ENCODE results near the gene TMEM119. TPM values are rescaled to one million over a fixed set of nuclear protein-coding genes. Genes with fewer than 3 reads are reported as not detected.

Gene TMEM119
- total RNA-seq, 1 donor from 2014 or later = 251 TPM

GRCh38 chr12:108583991-108584390 lies 13.9 kb downstream of the TMEM119 start:
- no peak for TF ChIP-seq CTCF (IDR thresholded peaks at IDR 0.05)
- Histone ChIP-seq H3K4me1 (no peaks in the 10 kb centered on the region), H3K27ac (no peak overlapping the region), H3K27me3 (no peaks in the 10 kb centered on the region), H3K9me3 (no peaks in the 10 kb centered on the region), H3K36me3 (no peaks in the 10 kb centered on the region), H3K4me3 (no peak overlapping the region)
- no peak for DNase-seq (ENCODE audit: low spot score in 2 of 2)
- intact Hi-C loops (cut with DNase I) = no loop called here

GRCh38 chr12:108582978-108583770 lies 14.7 kb downstream of the TMEM119 start:
- Histone ChIP-seq H3K36me3 (no peaks in the 10 kb centered on the region), H3K27ac (no peak overlapping the region), H3K4me1 (no peaks in the 10 kb centered on the region), H3K27me3 (no peaks in the 10 kb centered on the region), H3K9me3 (no peaks in the 10 kb centered on the region), H3K4me3 (no peak overlapping the region)
- intact Hi-C loops (cut with DNase I) = no loop called here
- no peak for DNase-seq (ENCODE audit: low spot score in 2 of 2)
- no peak for TF ChIP-seq CTCF (IDR thresholded peaks at IDR 0.05)

GRCh38 chr12:108582509-108582908 lies 15.4 kb downstream of the TMEM119 start:
- no peaks in the 10 kb centered on the region for H3K27me3 ChIP-seq
- no peaks in the 10 kb centered on the region for H3K4me1 ChIP-seq
- intact Hi-C loops (cut with DNase I) = no loop called here
- TF ChIP-seq CTCF (IDR thresholded peaks at IDR 0.05) = no peak
- no peaks in the 10 kb centered on the region for H3K9me3 ChIP-seq
- no peak overlapping the region for H3K27ac ChIP-seq
- H3K36me3 ChIP-seq = no peaks in the 10 kb centered on the region
- no peak for DNase-seq (ENCODE audit: low spot score in 2 of 2)
- H3K4me3 ChIP-seq = no peak overlapping the region

- Histone ChIP-seq H3K4me1 (no peaks in the 10 kb centered on the region), H3K36me3 (no peaks in the 10 kb centered on the region), H3K4me3 (no peak overlapping the region), H3K27ac (peak overlapping the region in 1 of 2 donors; percentile 24), H3K9me3 (no peaks in the 10 kb centered on the region), H3K27me3 (no peaks in the 10 kb centered on the region)
- TF ChIP-seq CTCF (IDR thresholded peaks at IDR 0.05) = no peak
- DNase-seq (ENCODE audit: low spot score in 2 of 2) = no peak
- intact Hi-C loops (cut with DNase I) = no loop called here
Measured at GRCh38 chr12:108581311-108582227, 16.3 kb downstream of the TMEM119 start.

- H3K4me1 ChIP-seq = no peaks in the 10 kb centered on the region
- no peak overlapping the region for H3K27ac ChIP-seq
- H3K9me3 ChIP-seq = no peaks in the 10 kb centered on the region
- no peak for DNase-seq (ENCODE audit: low spot score in 2 of 2)
- no peaks in the 10 kb centered on the region for H3K27me3 ChIP-seq
- no peak for TF ChIP-seq CTCF (IDR thresholded peaks at IDR 0.05)
- no peaks in the 10 kb centered on the region for H3K36me3 ChIP-seq
- no peak overlapping the region for H3K4me3 ChIP-seq
- intact Hi-C loops (cut with DNase I) = no loop called here
Measured at GRCh38 chr12:108580531-108580930, 17.4 kb downstream of the TMEM119 start.

All from ascending aorta (tissue), 2 donors.